ENCODE data around the gene RSPRY1.

The RSPRY1 gene

DNA sequence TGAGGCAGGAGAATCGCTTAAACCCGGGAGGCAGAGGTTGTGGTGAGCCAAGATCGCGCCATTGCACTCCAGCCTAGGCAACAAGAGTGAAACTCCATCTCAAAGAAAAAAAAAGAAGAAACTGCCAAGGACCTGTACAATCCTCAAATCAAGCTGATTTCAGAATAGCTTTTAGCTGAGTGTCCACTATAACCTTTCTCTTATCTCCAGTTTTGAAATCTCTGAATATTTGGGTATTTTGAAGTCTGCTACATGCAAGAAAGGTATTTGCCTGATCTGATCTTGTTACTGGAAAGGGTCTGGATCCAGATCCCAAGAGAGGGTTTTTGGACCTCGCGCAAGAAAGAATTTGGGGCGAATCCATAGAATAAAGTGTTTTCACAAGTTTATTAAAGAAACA lies 39.8 kb downstream of the RSPRY1 start:
- DNase-seq = no peak

DNA sequence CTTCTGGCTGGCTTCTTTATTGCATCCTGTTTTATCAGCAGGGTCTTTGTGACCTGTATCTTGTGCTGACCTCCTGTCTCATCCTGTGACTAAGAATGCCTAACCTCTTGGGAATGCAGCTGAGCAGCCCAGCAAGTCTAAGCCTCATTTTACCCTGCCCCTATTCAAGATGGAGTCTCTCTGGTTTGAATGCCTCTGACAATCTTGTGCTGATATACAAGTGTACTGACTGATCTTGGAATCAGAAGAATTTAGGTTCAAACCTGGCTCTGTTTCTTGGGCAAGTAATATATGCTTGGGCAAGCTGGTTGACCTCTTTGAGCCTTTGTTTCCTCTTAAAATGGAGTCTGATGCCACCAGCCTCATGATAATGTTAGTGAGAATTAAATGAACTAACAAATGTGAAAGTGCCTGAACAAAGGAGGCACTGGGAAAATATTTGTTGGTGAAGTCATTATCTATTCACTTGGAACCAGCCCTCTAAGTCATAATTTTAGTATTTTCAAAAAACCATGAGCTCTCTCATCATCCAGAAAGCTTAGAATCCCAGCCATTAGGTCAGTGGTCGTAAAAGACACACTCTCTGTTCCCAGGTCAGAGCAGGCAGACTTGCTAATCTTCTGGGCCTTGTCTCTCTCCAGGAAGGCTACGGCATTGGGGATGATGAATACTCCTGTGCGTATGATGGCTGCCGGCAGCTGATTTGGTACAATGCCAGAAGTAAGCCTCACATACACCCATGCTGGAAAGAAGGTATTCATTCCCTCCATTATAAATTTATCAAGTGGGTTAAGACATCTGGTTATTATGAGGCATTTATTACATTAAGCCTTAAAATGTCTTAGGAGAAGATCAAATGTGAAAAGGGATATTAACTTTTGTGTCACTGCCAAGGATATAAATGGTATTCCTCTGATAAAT lies 40.8 kb downstream of the RSPRY1 start:
- no peak for DNase-seq

DNA sequence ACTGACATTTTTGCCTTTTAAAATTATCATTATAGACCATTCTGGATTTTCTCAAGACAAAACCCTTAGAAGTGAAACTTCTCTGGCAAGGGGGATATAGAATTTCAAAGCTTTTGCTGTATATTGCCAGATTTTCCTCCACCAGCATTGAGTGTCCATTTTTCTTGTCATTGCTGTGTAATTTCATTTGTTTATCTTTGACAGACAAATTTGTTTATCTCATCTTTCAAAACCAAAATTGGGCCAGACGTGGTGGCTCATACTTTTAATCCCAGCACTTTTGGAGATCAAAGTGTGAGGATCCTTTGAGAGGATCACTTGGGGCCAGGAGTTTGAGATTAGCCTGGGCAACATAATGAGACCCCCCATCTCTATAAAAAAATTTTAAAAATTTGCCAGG lies 43.0 kb downstream of the RSPRY1 start:
- DNase-seq = no peak

DNA sequence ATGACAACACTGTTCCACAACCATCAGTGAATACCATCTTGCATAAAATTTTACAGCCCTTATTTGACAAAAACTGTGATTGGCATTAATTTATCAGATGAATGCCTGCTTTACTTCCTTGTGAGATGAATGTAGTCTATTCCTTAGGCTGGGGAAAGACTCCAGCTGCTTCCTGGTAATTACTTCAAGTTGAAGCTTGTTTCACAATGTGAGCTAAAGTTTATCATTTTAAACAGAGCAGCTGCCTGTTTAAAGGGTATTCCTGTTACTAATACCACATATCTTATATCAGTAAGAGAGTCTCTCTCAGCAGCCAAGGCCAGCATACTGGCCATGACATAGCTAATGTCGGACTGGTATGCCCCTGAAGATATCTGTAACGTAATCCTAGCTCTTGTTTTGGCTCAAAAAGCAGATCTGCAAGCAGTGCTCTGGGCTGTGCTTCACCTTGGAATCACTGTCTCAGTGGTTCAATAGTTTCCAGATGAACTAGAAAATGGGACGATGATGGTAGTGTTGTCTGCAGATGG lies 45.8 kb downstream of the RSPRY1 start:
- DNase-seq = no peak

DNA sequence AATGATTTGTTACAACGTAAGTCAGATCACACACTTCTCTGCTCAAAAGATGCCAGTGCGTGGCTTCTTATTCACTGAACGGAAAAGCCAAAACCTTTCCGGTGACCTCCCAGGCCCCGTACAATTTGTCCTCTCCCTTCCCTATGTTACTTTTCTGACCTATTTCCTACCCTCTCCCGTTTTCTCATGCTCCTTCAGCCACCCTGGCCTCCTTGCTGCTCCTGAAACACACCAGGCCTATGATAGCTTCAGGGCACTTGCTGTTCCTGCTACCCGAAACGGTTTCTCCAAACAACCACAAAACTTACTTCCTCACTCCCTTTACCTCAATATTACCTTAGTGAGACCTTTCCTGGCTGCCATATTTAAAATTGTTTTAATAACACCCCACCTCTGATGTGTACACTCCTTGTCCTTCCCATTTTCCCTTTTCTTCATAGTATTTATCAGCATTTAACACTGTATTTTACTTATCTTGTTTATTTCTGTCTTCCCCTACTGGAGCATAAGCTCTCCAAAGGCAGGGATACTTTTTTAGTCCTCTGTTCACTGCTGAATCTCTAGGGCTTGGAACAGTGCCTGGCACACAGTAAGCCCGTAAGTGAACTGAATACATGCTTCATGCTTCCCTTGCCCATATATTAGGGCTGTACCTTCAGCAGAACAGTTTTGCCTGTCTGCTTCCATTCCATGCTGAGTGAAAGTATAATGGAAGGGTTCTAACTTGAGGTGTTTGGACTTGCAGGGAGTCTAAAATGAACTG lies 48.0 kb downstream of the RSPRY1 start:
- no peak for DNase-seq

DNA sequence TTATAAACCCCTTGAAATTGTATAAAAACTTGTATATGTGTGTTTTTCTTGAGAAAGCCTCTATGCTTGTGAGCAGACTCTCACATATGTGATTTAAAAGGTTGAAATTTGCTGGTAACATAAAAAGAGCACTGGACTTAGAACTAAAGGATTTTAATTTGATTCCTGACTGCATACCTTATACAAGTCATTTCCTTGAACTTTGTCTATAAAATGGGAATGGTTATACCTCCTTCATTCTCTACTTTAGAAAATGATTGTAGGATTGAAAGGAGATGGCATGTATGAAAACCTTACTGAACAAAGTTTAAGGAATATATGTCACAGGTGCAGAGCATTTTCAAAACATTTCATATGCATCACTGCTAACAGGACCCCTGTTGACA lies 48.6 kb downstream of the RSPRY1 start:
- DNase-seq = no peak

DNA sequence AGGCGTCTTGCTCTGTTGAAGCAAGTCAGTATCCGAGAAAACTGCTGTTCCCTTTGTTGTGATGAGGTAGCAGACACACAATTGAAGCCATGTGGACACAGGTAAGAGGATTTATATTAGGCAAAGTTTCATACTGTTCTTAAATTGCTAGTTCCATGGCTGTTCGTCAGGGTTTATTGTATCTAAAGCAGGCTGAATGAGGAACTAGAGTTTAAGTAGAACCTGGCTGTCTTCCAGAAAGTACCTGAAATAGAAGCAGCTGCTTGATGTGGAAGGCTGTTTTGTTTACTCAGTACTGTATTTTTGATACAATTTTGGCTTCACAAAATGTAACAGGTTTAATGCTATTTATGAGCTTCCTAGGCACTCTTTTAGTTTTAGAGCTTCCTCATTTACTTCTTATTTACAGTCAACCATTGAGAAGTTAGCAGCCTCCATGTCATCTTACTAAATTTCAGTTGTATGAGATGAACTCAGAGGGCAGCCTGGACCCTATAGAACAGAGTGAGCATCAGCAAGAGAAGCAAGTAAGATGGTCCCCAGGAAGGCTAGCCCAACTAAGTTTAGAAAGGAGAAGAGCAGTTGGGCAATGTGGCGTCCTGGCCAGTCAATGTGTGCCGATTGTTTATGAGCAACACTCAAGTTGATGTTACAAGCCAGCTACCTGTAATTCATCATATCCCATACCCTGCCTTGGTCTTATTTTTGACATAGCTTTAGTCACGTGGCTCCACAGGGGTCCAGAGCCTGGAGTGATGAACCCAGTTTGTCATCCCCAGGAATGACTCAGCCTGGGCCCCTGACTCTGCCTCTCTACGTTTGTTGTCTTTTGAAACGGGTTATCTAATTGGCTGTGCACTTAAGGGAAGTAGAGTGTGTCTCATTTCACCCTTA lies 49.2 kb downstream of the RSPRY1 start:
- DNase-seq = peak; percentile 54

DNA sequence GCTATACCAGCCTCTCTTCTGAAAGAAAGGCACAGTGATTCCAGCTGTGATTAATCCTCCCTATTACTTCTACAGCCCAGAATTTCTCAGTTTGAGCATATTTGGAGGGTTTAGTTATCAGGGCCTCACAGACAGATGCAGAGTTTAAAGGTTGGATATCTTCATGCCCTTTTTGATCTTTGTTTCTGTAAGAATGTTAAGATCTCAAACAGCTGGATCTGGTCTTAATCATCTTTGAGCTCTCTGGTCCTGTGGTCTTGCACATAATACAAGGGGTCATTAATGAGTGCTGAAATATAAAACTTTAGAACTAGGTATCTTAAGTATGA lies 49.9 kb downstream of the RSPRY1 start:
- DNase-seq = no peak

DNA sequence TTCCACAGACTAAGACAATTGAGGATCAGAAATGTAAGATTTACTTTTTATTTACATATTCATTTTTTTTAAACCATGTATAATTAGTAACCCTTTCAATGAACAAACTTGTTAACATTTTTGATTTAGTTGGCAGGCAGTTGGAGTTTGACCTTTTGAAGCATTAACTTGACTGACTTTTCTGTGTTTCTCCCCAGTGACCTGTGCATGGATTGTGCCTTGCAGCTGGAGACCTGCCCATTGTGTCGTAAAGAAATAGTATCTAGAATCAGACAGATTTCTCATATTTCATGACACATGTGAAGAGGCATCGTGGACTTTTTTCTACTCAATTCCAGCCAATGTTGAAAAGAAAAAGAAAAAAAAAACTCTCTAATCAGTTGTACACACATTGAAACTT lies 52.6 kb downstream of the RSPRY1 start:
- peak; percentile 27 for DNase-seq

DNA sequence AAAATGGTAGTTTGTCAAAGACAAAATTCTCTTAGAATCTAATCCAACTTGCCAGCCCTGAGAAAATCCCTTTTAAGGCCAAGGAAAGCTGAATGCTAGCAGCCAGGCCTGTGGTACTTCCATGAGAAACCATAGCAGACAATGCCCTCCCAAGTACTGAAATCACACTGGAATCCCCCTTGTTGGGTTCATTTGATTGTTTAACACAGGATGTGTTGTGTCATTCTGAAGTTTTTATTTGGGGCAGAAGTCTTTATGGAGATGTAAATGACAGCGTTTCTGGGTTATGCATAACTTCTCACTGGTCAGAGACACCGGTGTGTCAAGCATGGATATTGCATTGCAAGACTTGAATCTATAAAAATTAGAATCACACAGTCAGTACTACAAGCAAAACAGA lies 53.0 kb downstream of the RSPRY1 start:
- peak; percentile 89 for DNase-seq

DNA sequence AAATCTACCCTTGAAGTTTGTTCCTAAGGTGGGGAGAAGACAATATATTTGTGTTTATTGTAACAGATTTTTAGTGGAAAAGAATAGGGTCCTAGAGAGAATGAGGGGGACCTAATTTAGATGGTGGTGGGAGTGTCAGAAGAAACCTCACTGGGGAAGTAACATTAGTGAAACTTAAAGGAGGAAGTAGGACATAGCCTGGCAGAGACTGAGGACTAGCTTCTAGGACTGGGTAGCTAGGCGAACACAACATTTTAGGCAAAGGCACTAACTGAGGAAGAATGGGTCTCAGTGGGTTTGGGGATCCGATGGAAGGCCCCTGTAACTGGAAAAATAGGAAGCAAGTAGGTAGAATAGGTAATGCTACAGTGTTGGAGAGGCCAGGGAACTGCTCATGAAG lies 54.7 kb downstream of the RSPRY1 start:
- peak; percentile 67 for DNase-seq

DNA sequence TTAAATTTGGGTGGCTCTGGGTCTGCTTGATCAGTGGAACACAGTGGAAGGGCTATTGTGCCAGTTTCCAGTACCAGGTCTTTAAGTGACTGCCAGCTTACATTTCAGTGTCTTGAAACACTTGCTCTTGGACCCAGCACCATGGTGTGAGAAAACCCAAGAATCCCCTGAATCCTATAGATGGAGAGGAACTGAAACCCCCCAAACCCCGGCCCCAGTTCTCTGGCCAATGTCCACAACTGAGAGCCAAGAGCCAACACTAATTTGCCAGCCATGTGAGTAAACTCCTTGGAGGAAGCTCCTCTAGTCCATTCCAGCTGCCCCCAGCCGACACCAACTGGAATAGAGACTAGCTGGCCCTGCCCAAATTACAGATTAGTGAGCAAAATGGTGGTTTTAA lies 56.5 kb downstream of the RSPRY1 start:
- DNase-seq = no peak

DNA sequence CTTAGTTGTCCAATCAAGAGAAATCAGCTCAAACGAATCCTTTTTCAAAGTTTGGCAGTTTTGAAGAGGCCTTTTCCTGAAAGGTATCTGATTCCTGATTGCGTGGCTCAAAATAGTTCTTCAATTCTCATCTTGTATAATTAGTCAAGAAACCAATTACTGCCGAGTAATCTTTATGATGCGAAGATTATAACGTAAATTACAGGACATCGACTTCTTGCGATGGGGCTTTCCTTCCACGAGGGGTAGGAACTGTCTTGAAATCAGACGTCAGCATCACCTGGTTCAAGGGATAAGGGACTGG lies 58.3 kb downstream of the RSPRY1 start:
- no peak for DNase-seq

DNA sequence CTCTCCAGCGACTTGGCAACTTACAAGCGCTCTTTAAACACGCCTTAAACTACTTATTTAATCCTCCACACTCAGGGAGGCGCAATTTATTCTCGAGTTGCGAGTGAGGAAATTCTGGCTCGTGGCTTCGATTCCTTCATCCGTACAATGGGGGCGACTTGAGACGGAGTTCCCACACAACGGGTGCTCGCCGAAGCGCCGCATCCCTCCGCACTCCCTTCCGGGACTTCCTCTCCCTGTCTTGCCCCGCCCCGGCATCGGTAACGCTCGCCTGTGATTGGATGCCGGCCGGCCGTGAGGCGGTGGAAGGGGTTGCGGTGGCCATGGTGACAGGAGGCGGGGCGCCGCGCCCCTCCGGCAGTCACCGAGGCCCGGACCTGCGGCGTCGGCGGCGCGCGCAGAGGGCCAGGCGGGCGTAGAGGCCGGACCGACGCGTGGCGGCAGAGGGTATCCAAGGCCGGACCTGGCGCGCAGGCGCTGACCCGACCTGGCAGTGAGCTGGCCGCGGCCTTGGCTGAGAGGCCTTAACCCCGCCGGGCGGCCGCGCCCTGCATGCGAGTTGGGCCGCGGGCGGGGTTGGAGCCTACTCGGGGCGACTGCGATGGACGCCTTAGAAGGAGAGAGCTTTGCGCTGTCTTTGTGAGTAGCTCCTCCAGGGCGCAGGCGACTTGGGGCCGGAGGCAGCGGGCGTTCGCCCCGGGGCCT lies 58.8 kb downstream of the RSPRY1 start, which contains the start of gene ARL2BP:
Gene ARL2BP (plus strand): TSS at position 493 of the 705 bp plus-strand sequence. CDS start 109 bp downstream, at position 602.
- peak; percentile 99 for DNase-seq

DNA sequence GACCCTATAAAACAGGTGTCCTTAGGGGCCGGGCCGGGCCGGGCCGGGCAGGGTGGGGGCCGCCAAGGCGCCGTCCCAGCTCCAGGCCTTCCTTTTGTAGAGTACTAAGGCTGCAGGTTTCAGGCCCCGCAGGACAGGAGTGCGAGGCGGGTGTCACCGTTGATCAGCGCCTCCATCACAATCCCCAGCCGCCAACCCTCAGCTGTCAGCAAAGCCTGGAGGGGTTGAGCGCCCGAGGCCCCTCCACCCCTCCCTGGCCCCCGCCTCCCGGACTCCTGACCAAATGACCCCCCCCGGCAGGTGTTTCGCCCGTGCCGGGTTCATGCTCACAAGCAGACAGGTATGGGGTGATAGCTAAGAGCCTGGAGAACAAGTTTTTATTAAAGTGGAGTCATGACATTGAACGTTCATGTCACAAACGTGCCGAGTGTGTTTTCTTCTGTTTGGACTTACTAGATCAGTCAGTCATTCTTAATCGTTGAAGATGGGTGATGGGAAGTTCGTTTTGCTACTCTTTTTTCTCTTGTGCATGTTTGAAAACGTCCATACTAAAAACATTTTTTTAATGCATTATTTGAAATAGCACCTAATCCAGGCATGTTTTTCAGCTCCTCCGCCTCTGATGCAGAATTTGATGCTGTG lies 59.5 kb downstream of the RSPRY1 start:
- peak; percentile 11 for DNase-seq

DNA sequence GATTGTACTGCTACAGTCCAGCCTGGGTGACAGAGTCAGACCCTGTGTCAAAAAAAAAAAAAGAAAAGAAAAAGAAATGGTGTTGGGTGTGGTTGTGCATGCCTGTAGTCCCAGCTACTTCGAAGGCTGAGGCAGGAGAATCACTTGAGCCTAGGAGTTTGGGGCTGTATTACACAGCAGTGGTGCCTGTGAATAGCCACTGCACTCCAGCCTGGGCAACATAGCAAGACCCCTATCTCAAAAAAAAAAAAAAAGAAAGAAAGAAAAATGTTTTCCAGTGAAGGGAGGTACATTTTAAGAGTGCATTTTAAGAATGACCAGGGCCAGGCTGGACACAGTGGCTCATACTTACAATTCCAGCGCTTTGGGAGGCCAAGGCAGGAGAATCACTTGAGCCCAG lies 65.2 kb downstream of the RSPRY1 start:
- DNase-seq = no peak

DNA sequence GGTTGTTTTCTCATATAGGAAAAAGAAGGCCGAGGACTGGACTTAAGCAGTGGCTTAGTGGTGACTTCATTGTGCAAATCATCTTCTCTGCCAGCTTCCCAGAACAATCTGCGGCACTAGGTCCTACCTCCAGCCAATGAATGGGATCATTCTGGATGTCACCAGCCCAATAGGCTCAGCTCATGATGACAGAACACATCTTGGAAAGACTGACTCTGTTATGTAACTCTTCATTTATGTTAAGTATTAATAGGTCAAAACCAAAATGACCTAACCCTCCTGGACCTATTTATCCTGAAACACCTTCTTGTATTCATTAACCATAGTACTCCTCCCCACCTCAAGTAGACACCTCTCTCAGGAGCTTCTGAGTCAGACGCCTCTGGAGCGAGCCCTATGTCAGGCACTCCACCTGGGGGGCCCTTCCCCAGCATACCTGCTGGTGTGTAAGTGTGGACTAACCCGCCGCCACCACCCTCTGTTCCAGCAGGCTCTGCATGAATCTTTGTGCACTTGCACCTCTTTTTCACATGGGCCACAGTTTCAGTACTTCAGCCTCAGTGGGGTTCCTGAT lies 66.1 kb downstream of the RSPRY1 start:
- DNase-seq = no peak

DNA sequence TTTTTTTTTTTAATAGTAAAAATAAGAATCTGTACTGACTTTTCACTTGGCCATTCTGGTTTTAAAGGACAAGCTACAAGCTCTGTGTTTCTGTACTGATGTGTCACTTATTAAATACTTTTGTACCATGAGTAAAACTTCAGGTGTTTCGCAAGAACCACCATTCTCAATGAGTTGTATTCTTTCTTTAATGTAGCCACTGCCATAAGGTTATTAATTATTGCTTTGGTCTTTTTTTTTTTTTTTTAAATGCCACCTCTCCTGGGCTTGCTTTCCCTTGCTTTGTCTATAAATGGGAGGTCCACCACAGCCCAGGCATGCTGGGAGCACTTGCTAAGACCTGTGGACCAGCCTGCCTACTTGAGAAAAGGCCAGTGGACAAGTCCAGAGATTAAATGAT lies 67.3 kb downstream of the RSPRY1 start:
- DNase-seq = no peak

DNA sequence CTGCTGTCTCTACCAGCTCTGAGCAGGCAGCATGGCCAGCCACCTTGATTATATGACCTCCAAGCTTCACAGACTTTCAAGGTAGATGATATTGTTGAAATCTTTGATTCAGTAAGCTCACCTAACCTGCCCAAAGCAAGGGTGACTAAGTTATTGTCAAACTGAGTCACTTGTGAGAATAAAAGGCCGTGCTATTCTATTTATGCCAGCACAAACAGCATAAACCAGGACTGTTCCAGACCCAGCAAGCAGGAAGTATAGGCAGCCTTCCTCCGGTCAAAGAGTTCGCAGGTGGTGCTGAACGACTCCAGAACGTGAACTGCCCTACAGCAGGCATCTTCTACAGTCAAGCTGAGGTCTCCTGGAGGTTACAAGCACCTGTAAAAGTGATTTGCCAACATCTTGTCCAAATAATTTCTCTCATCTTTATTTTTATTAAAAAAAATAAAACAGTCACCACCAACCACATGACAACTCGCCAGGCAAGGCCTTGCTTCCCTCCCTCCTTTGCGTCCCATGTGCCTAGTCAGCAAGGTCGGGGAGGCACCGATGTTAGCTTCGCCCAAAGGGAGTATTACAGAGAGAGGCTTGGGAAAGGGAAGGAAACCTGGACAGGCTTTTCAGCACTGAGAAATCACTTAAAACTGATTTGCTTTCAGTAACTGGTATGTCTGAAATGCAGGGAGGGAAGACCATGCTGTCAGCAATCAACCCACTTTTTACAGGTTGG lies 69.7 kb downstream of the RSPRY1 start:
- DNase-seq = no peak

DNA sequence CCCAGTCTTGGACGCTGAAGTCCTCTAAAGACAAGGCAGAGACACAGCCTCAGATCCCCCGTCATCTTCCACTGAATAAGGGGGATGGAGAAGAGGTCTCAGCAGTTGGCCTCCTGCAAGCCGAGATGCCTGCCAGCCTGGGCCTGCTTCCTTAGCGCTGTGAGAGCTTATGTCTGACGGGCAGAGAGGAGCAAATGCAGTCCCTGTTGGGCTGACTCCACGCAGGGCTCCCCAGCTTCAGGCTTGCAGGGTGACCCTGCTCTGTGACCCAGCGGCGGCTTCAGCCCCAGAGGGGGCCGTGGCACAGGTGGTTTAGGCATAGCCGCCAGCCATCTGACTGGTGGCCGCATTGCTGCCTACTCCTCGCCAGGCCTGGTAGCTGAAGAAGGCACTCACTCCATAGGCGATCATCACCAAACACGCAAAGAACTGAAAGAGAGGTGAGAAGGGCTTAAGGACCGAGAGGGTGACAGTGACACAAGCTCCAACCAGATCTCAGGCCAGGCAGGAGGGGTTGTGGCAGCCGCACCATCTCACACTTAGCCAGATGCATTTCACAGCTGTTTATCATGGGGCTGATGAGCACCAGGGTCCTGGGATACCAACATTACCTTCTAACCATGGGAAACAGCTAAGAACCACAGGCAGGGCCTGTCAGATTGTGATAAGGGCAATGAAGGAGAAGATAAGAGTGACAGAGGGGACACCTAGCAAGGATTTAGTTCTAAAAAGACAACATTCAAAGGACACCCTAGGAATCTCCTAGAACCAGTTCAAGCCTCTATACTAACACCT lies 70.7 kb downstream of the RSPRY1 start:
- DNase-seq = no peak

Data from inflammatory macrophage treated with lipopolysaccharide for 4 hours (primary cell).